COR-L47 (cell line): ENCODE results near the gene SYTL3.

Source experiments
- DNase-seq: peaks from one replicate; lab custom pipeline; 2025; lab: John Stamatoyannopoulos, UW

SYTL3 gene

GRCh38 chr6:158759966-158760617, 110.2 kb downstream of the SYTL3 start:
- no peak for DNase-seq

GRCh38 chr6:158760618-158761250, 110.9 kb downstream of the SYTL3 start:
- no peak for DNase-seq

GRCh38 chr6:158761746-158762145, 111.9 kb downstream of the SYTL3 start:
- DNase-seq, result no peak

GRCh38 chr6:158762787-158763433, 113.1 kb downstream of the SYTL3 start:
- DNase-seq, result no peak

- DNase-seq, result no peak
Observed at GRCh38 chr6:158763434-158764182, 113.8 kb downstream of the SYTL3 start.

GRCh38 chr6:158764183-158764849, 114.5 kb downstream of the SYTL3 start:
- DNase-seq, result no peak

GRCh38 chr6:158764926-158765325, 115.1 kb downstream of the SYTL3 start:
- no peak for DNase-seq

GRCh38 chr6:158765499-158766068, 115.7 kb downstream of the SYTL3 start:
- peak; percentile 10 for DNase-seq

GRCh38 chr6:158766621-158767455, 117.0 kb downstream of the SYTL3 start:
- no peak for DNase-seq

GRCh38 chr6:158767709-158768108, 117.9 kb downstream of the SYTL3 start:
- no peak for DNase-seq

- DNase-seq, result no peak
Observed at GRCh38 chr6:158768436-158768835, 118.6 kb downstream of the SYTL3 start.

- peak; percentile 36 for DNase-seq
Observed at GRCh38 chr6:158769234-158769770, 119.4 kb downstream of the SYTL3 start.

- DNase-seq, result peak; percentile 36
Observed at GRCh38 chr6:158769771-158770432, 120.0 kb downstream of the SYTL3 start.

GRCh38 chr6:158770533-158771330, 120.9 kb downstream of the SYTL3 start:
- DNase-seq, result no peak

GRCh38 chr6:158771399-158772152, 121.7 kb downstream of the SYTL3 start:
- DNase-seq, result no peak

GRCh38 chr6:158772172-158772571, 122.3 kb downstream of the SYTL3 start:
- DNase-seq, result no peak

GRCh38 chr6:158772851-158773371, 123.1 kb downstream of the SYTL3 start:
- no peak for DNase-seq
